Forelimb muscle (tissue), 1 donor: ENCODE data around the gene KCNQ5. TPM values are rescaled to one million over a fixed set of nuclear protein-coding genes. Genes with fewer than 3 reads are reported as not detected.
A peak's percentile ranks its signal among the peaks of the same experiment; 100 is the strongest.

Experiments used
- DNase-seq: peaks from one replicate; pipeline ENCODE4 v3.0.0-alpha.2; 2013; ENCODE audit warnings: low read depth
- polyA plus RNA-seq: library from polyadenylated mRNA; unstranded; fragments of 120-200 nt; gene quantifications from one replicate; pipeline ENCODE4 v1.2.1, GENCODE V29; 2013; ENCODE audit not compliant: insufficient read length

KCNQ5 gene
- polyA plus RNA-seq, 1 donor, result 0.85 TPM

GRCh38 chr6:72741083-72741482 lies 119.2 kb downstream of the KCNQ5 start:
- DNase-seq, result no peak

GRCh38 chr6:72742001-72742673 lies 120.3 kb downstream of the KCNQ5 start:
- DNase-seq, result no peak

GRCh38 chr6:72746276-72746675 lies 124.4 kb downstream of the KCNQ5 start:
- no peak for DNase-seq

GRCh38 chr6:72748759-72749158 lies 126.9 kb downstream of the KCNQ5 start:
- no peak for DNase-seq

GRCh38 chr6:72755752-72756151 lies 133.9 kb downstream of the KCNQ5 start:
- DNase-seq, result no peak

- no peak for DNase-seq
Measured at GRCh38 chr6:72757048-72757447, 135.2 kb downstream of the KCNQ5 start.

GRCh38 chr6:72757926-72758325 lies 136.1 kb downstream of the KCNQ5 start:
- DNase-seq, result no peak

- no peak for DNase-seq
Measured at GRCh38 chr6:72758901-72759300, 137.0 kb downstream of the KCNQ5 start.

- DNase-seq, result peak; percentile 6
Measured at GRCh38 chr6:72760114-72760793, 138.4 kb downstream of the KCNQ5 start.

GRCh38 chr6:72761761-72762160 lies 139.9 kb downstream of the KCNQ5 start:
- DNase-seq, result no peak

GRCh38 chr6:72769459-72770125 lies 147.7 kb downstream of the KCNQ5 start:
- no peak for DNase-seq

- no peak for DNase-seq
Measured at GRCh38 chr6:72770959-72771358, 149.1 kb downstream of the KCNQ5 start.

GRCh38 chr6:72776456-72776855 lies 154.6 kb downstream of the KCNQ5 start:
- DNase-seq, result no peak

GRCh38 chr6:72781624-72782023 lies 159.8 kb downstream of the KCNQ5 start:
- DNase-seq, result no peak

- DNase-seq, result no peak
Measured at GRCh38 chr6:72783035-72783434, 161.2 kb downstream of the KCNQ5 start.

- peak; percentile 4 for DNase-seq
Measured at GRCh38 chr6:72783666-72784065, 161.8 kb downstream of the KCNQ5 start.

GRCh38 chr6:72784071-72784470 lies 162.2 kb downstream of the KCNQ5 start:
- DNase-seq, result no peak

GRCh38 chr6:72784581-72784980 lies 162.7 kb downstream of the KCNQ5 start:
- DNase-seq, result no peak

- DNase-seq, result no peak
Measured at GRCh38 chr6:72787391-72788031, 165.6 kb downstream of the KCNQ5 start.

- DNase-seq, result no peak
Measured at GRCh38 chr6:72788188-72788587, 166.3 kb downstream of the KCNQ5 start.

GRCh38 chr6:72789145-72789544 lies 167.3 kb downstream of the KCNQ5 start:
- no peak for DNase-seq

- DNase-seq, result no peak
Measured at GRCh38 chr6:72792692-72793091, 170.8 kb downstream of the KCNQ5 start.
